Suprapubic skin (tissue), 4 donors: Measurements from ENCODE around the gene ACSL3.

Source experiments
- EP300 ChIP-seq: sonication (generic); formaldehyde crosslinking; IDR thresholded peaks from one replicate; pipeline ENCODE4 v1.6.1; 2017; ENCODE audit warnings: antibody characterized with exemption
- POLR2A ChIP-seq, 2 donors: fragments of 450-650 bp; IDR thresholded peaks; one replicate each; pipeline ENCODE4 v1.6.1; 2017; ENCODE audit warnings: antibody characterized with exemption in 2 of 2, mild to moderate bottlenecking in 2 of 2, moderate library complexity in 2 of 2
- POLR2AphosphoS5 ChIP-seq, 3 donors: sonication (generic); formaldehyde crosslinking; IDR thresholded peaks; one replicate each; pipeline ENCODE4 v1.6.1; 2017; ENCODE audit warnings: antibody characterized with exemption in 3 of 3
- TF ChIP-seq, protein P1 (sequence below), 2 donors: fragments of 200-600 bp in 1 of 2; fragments of 450-650 bp in 1 of 2; sonication (generic) in 1 of 2; IDR thresholded peaks; one replicate each; pipeline ENCODE4 v1.5.1; 2016 to 2019; ENCODE audit warnings: antibody characterized with exemption in 2 of 2, mild to moderate bottlenecking in 1 of 2, moderate library complexity in 1 of 2

DNA sequence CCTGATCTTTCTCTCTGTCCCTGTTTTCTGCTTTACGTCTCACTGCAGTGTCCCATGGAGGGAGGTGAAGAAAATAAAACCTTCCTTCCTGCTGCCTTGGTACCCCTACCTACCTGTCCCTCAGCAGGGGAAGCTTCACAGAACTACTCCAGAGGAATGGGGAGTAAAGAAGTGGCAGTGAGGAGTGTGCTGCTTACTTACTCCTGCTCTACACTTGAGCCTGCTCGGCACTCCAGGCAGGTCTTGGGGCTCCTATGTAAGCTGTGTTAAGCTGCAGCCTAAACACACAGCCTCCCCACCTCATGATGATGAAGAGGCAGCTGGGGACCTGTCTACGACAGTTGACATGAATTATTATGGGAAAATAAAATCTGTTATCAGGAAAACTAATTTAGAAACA is 72.6 kb downstream of the ACSL3 start:
- TF ChIP-seq, protein P1, sequence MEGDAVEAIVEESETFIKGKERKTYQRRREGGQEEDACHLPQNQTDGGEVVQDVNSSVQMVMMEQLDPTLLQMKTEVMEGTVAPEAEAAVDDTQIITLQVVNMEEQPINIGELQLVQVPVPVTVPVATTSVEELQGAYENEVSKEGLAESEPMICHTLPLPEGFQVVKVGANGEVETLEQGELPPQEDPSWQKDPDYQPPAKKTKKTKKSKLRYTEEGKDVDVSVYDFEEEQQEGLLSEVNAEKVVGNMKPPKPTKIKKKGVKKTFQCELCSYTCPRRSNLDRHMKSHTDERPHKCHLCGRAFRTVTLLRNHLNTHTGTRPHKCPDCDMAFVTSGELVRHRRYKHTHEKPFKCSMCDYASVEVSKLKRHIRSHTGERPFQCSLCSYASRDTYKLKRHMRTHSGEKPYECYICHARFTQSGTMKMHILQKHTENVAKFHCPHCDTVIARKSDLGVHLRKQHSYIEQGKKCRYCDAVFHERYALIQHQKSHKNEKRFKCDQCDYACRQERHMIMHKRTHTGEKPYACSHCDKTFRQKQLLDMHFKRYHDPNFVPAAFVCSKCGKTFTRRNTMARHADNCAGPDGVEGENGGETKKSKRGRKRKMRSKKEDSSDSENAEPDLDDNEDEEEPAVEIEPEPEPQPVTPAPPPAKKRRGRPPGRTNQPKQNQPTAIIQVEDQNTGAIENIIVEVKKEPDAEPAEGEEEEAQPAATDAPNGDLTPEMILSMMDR (IDR thresholded peaks at IDR 0.05), result no peak
- TF ChIP-seq POLR2AphosphoS5 (IDR thresholded peaks at IDR 0.05) (no peak), POLR2A (IDR thresholded peaks at IDR 0.05) (no peak), EP300 (no peak)
